Panc1 (cell line): Measurements from ENCODE around the gene MACROD1. TPM values are rescaled to one million over a fixed set of nuclear protein-coding genes. Genes with fewer than 3 reads are reported as not detected.

Source experiments
- ATAC-seq: fragments of 200-7000 bp; cut with Tn5 transposase; 2 replicates; pipeline ENCODE4 v1.9.1; 2020; ENCODE audit warnings: mild to moderate bottlenecking, moderate library complexity
- BruUV-seq: library from RNA; stranded (reverse); fragments of 400-500 nt; replicated peaks from 2 replicates; lab custom pipeline; 2021; lab: Mats Ljungman, UMichigan
- CTCF ChIA-PET: fragments of 300-600 bp; sonication (Branson Sonifier 250); formaldehyde crosslinking; loops from one replicate; lab custom pipeline; 2022; ENCODE audit warnings: antibody characterized with exemption; lab: Charles Lee
- POLR2A ChIA-PET: fragments of 300-600 bp; sonication (Branson Sonifier 250); formaldehyde crosslinking; loops from one replicate; lab custom pipeline; 2022; ENCODE audit warnings: antibody characterized with exemption; lab: Charles Lee
- DNase-seq: peaks from one replicate; pipeline ENCODE4 v3.0.0-alpha.2; 2010; ENCODE audit warnings: low read depth, low spot score
- H3K27ac ChIP-seq: 2 replicates; pipeline ENCODE4 v1.5.1; 2011; ENCODE audit warnings: mild to moderate bottlenecking, low read length, inconsistent platforms
- H3K27me3 ChIP-seq: fragments of 200-500 bp; sonication (Bioruptor generic); 2 replicates; pipeline ENCODE4 v1.6.0; 2014; ENCODE audit warnings: low read length, inconsistent platforms; ENCODE audit not compliant: control insufficient read depth, insufficient read depth
- H3K36me3 ChIP-seq: fragments of 200-500 bp; sonication (Bioruptor generic); 2 replicates; pipeline ENCODE4 v1.5.1; 2014; ENCODE audit warnings: inconsistent platforms, mild to moderate bottlenecking, low read length, moderate library complexity; ENCODE audit not compliant: control insufficient read depth, insufficient read depth
- H3K4me1 ChIP-seq: 2 replicates; pipeline ENCODE4 v1.5.1; 2011; ENCODE audit warnings: inconsistent platforms, mild to moderate bottlenecking, low read length, moderate library complexity; ENCODE audit not compliant: control insufficient read depth, insufficient read depth
- H3K4me3 ChIP-seq, 2 experiments: 2 replicates each; pipeline ENCODE4 v1.5.1; 2011 to 2012; ENCODE audit warnings: low read depth in 2 of 2, low read length in 2 of 2, mild to moderate bottlenecking in 2 of 2, inconsistent platforms in 1 of 2, moderate library complexity in 1 of 2
- H3K9me3 ChIP-seq: fragments of 200-500 bp; sonication (Bioruptor generic); 2 replicates; pipeline ENCODE4 v1.5.1; 2014; ENCODE audit warnings: low read depth, mild to moderate bottlenecking, inconsistent platforms, low read length, moderate library complexity; ENCODE audit not compliant: control insufficient read depth, insufficient read depth
- POLR2AphosphoS5 ChIP-seq: IDR thresholded peaks from 2 replicates; pipeline ENCODE4 v1.6.1; 2012; ENCODE audit warnings: mild to moderate bottlenecking, low read depth, low read length, moderate library complexity
- TCF7L2 ChIP-seq: IDR thresholded peaks from 2 replicates; pipeline ENCODE4 v1.6.1; 2011; ENCODE audit warnings: mild to moderate bottlenecking, low read depth, low read length, inconsistent platforms
- in situ Hi-C: cut with HindIII; loops from 2 replicates; pipeline ENCODE4 v1.10.0; 2016; ENCODE audit warnings: low sequenced_read_pairs, low pct_unique_long_range_greater_than_20kb
- intact Hi-C: fragments of 100-400 bp; cut with micrococcal nuclease; formaldehyde crosslinking; loops from one replicate; pipeline ENCODE4 v1.10.0; 2022; ENCODE audit not compliant: unreplicated experiment
- total RNA-seq: library from RNA; stranded (reverse); gene quantifications from one replicate; pipeline ENCODE4 v1.2.1, GENCODE V29; 2021; ENCODE audit not compliant: unreplicated experiment
- TF ChIP-seq, protein P1 (sequence below): fragments of 450-650 bp; IDR thresholded peaks from 2 replicates; pipeline ENCODE4 v1.5.1; 2017; ENCODE audit warnings: mild to moderate bottlenecking
- TF ChIP-seq, protein P2 (sequence below), 2 experiments: IDR thresholded peaks; 2 replicates each; pipeline ENCODE4 v1.6.1; 2011 to 2012; ENCODE audit warnings: low read depth in 2 of 2, control low read depth in 1 of 2, low read length in 1 of 2, mild to moderate bottlenecking in 1 of 2, moderate library complexity in 1 of 2; ENCODE audit not compliant: insufficient read depth in 1 of 2

MACROD1 gene
- total RNA-seq, 1 experiment from 2014 or later: 16.8 TPM

DNA sequence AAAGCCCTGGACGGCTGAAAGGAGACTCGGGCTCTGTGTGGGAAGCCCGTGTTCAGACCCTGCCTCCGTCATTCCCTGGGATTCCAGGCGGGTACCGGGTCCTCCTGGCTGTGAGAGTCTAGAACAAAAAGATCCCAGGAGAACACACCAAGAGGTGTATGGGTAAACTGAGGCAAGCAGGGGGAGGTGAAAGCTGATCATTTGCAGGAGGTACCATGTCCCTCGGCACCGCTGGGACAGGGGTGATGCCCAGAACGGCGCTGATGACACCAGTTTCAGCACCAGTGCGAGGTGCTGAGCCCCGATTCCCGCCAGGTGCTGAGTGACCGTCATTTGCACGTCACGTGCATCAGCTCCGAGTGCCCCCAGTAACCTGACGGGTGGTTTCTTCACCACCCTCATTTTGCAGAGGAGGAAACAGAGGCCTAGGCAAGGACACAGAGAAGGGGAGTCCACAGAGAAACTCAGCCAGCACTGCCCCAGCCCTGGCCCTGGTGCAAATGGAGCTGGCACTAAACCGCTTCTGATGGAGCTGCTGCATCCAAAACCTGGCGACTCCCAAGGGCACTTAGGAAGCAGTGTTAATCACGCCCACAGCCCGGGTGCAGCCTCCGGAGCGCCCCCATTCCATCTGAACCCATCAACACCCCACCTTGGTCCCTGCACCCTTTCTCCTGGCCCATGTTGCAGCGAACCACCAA is 16.8 kb downstream of the MACROD1 start:
- CTCF ChIA-PET: interaction anchor here (0.6 to 1.2 kb wide), 4 partner anchors 8 to 238 kb away, joined by 3 to 12 read pairs (median 4); no protein-coding TSS in a partner anchor
- no peak for TF ChIP-seq POLR2AphosphoS5
- TF ChIP-seq, protein P1, sequence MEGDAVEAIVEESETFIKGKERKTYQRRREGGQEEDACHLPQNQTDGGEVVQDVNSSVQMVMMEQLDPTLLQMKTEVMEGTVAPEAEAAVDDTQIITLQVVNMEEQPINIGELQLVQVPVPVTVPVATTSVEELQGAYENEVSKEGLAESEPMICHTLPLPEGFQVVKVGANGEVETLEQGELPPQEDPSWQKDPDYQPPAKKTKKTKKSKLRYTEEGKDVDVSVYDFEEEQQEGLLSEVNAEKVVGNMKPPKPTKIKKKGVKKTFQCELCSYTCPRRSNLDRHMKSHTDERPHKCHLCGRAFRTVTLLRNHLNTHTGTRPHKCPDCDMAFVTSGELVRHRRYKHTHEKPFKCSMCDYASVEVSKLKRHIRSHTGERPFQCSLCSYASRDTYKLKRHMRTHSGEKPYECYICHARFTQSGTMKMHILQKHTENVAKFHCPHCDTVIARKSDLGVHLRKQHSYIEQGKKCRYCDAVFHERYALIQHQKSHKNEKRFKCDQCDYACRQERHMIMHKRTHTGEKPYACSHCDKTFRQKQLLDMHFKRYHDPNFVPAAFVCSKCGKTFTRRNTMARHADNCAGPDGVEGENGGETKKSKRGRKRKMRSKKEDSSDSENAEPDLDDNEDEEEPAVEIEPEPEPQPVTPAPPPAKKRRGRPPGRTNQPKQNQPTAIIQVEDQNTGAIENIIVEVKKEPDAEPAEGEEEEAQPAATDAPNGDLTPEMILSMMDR: peak; percentile 75
- no peak for ATAC-seq
- POLR2A ChIA-PET: interaction anchor here (0.6 kb wide), 1 partner anchor 155 kb away, joined by 3 read pairs; no protein-coding TSS in a partner anchor
- H3K27ac ChIP-seq: no peak overlapping the region
- H3K9me3 ChIP-seq: no peaks in the 10 kb centered on the region
- intact Hi-C loops: no loop called here
- H3K4me3 ChIP-seq: no peak overlapping the region
- no peaks in the 10 kb centered on the region for H3K36me3 ChIP-seq
- in situ Hi-C loops: no loop called here
- DNase-seq: no peak
- BruUV-seq: no TSS peak
- peaks cover 11% of the 10 kb centered on the region for H3K4me1 ChIP-seq
- H3K27me3 ChIP-seq: no peaks in the 10 kb centered on the region

DNA sequence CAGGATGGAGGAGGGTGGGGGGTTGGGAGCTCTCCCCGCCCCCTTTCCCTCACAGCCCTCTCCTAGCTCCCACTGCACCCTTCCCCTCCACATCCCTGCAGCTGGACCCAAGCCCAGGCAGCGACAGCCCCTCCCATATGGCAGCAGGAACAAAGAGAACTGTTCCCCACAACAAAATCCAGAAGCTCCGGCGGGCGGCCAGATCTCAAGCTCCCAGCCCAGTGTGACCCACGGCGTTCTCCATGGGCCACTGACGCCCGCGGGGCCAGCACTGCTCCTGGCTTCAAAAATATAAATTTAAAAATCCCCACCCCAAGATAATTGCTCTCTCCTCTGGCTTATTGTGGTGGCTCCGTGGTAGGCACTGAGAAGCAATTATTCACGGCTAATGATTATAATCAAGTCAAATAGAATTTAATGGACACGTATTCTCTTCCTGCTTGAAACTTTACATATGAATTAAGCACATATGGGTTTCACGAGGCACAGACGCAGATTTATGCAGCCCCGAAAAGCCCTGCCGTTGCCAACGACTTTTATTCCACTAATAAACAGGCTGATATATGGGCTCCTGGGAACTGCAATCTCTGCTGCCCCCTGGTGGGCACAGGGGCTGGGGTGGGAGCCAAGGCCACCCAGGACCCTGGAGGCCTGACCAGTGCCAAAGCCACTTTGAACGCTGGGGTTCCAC is 17.5 kb downstream of the MACROD1 start:
- no TSS peak for BruUV-seq
- H3K27ac ChIP-seq: no peak overlapping the region
- in situ Hi-C loops: no loop called here
- ChIA-PET CTCF (interaction anchor here (0.6 to 0.8 kb wide), 3 partner anchors 16 to 108 kb away, joined by 3 to 4 read pairs (median 3); no protein-coding TSS in a partner anchor), POLR2A (no interaction called here)
- DNase-seq (no peak), ATAC-seq (peak; percentile 82)
- H3K4me3 ChIP-seq: no peak overlapping the region
- no peaks in the 10 kb centered on the region for H3K36me3 ChIP-seq
- intact Hi-C loops: no loop called here
- H3K4me1 ChIP-seq: peaks cover 8% of the 10 kb centered on the region
- TF ChIP-seq, protein P1: peak; percentile 95
- no peak for TF ChIP-seq TCF7L2
- TF ChIP-seq, protein P2, sequence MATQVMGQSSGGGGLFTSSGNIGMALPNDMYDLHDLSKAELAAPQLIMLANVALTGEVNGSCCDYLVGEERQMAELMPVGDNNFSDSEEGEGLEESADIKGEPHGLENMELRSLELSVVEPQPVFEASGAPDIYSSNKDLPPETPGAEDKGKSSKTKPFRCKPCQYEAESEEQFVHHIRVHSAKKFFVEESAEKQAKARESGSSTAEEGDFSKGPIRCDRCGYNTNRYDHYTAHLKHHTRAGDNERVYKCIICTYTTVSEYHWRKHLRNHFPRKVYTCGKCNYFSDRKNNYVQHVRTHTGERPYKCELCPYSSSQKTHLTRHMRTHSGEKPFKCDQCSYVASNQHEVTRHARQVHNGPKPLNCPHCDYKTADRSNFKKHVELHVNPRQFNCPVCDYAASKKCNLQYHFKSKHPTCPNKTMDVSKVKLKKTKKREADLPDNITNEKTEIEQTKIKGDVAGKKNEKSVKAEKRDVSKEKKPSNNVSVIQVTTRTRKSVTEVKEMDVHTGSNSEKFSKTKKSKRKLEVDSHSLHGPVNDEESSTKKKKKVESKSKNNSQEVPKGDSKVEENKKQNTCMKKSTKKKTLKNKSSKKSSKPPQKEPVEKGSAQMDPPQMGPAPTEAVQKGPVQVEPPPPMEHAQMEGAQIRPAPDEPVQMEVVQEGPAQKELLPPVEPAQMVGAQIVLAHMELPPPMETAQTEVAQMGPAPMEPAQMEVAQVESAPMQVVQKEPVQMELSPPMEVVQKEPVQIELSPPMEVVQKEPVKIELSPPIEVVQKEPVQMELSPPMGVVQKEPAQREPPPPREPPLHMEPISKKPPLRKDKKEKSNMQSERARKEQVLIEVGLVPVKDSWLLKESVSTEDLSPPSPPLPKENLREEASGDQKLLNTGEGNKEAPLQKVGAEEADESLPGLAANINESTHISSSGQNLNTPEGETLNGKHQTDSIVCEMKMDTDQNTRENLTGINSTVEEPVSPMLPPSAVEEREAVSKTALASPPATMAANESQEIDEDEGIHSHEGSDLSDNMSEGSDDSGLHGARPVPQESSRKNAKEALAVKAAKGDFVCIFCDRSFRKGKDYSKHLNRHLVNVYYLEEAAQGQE (IDR thresholded peaks at IDR 0.05; ENCODE audit: insufficient read depth in 1 of 2, low read depth in 2 of 2, low read length in 1 of 2): no peak
- no peak for TF ChIP-seq POLR2AphosphoS5
- H3K9me3 ChIP-seq: no peaks in the 10 kb centered on the region
- no peaks in the 10 kb centered on the region for H3K27me3 ChIP-seq
